Measurements from ENCODE around the gene CHST10. TPM values are rescaled to one million over a fixed set of nuclear protein-coding genes. Genes with fewer than 3 reads are reported as not detected.
"Not testable (repeated sequence)": the region's sequence is repeated elsewhere in the genome, so short reads cannot be mapped to it uniquely, and the experiment has no call there.

Gene CHST10
- polyA plus RNA-seq, 12 donors: 10.6 to 25.2 (median 12.1) TPM; not detected in 1

DNA sequence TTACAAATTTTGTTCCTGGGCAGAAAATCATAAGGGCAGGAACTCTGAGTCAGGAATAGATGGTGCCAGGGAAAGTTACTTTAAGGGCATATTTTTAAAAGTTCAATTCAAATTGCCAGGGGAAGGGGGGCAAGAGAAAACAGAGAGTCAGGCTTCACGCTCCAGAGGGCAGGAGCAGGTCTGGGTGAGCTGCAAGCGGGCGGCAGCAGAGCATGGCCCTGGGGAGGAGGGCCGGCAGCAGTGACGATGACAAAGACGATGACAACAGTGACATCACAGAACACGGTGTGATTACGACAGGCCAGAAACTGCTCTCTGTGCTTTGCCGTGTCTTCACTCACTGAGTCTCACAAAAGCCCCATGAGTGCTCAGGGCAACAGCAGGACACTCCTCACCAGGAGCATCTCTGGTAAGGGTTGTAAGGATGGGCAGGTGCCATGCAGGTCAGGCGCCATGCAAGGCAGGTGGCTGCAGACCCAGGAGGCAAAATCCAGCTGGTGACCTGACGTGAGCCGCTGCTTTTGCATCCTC is 23.3 kb downstream of the CHST10 start:
- DNase-seq: no peak

GRCh38 chr2:100393362-100393761 is 24.1 kb downstream of the CHST10 start:
- no peak for DNase-seq

- no peak for DNase-seq
Measured at GRCh38 chr2:100392715-100393114, 24.8 kb downstream of the CHST10 start.

GRCh38 chr2:100391735-100392515 is 25.5 kb downstream of the CHST10 start:
- no peak for DNase-seq

- no peak for DNase-seq
Measured at GRCh38 chr2:100390001-100390940, 27.2 kb downstream of the CHST10 start.

- DNase-seq: no peak
Measured at GRCh38 chr2:100388703-100389102, 28.8 kb downstream of the CHST10 start.

DNA sequence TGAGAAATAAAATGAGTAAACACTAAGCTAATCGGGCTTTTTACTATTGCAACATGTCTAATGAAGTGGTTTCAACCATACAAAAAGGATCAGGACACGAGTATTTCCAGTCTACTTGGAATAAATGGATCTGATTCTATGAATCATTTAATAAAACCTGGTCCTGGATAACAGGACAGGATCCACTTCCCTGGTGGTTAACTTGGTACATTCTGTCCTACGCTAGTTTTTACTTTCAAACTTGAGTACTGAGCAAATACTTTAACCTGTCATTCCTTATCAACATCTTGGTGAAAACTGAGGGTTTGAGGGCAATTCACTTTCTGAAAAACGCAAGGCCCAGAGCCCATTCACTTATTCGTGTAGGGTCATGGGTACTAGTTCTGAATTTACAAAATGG is 33.5 kb downstream of the CHST10 start:
- DNase-seq: no peak

DNA sequence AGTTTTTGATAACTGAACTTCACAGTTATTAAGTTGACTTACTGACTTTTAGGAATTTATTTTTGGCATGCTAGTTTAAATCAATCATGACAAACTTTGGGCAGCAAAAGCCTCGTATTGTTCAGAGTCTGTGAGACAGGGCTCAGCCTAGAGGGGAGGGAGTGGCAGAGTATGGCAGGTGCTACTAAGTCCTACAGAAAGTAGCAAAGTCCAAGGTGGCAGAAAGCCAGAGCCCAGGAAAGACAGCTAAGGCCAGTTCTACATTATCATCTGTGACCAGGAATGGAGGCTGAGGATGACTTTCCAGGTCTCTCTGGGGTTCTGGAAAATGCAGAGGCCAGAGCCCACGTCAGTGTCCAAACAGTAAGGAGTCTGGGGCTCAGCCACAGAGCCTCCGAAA is 34.2 kb downstream of the CHST10 start:
- DNase-seq: no peak

GRCh38 chr2:100381240-100381639 is 36.2 kb downstream of the CHST10 start:
- peak; percentile 73 for DNase-seq

DNA sequence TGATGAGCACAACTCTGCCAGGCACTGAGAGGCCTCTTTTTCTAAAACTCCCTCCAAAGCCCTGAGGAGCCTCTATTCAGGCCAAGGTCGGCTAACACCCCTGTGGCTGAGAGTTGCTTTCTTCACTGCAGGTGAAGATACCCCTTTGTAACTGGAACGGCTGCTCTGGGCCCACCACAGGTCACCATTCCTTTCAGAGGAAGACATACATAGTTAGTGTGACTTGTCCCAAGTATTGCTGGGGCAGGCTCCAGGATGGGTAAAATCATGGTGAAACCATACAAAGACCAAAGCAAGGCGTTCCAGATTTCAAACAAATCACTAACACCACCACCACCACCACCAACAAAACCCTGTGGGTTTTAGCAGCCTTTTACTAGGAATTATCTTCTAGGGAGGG is 36.8 kb downstream of the CHST10 start:
- DNase-seq: no peak

DNA sequence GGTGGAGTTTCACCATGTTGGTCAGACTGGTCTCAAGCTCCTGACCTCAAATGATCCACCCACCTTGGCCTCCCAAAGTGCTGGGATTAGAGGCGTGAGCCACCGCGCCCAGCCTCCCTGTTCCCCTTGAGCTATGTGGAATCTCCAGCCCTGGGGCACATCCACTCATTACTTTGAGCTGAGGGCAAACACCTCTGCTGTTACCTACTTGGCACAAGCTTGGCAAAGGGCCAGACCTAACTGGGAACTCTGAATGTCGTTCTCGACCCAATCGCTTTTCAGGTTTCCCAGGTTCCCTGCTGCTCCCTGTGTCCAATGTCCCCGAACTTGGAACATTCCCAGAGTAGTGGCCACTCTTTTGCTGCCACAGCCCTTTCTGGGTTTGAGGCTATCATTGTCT is 40.6 kb downstream of the CHST10 start:
- DNase-seq: no peak

DNA sequence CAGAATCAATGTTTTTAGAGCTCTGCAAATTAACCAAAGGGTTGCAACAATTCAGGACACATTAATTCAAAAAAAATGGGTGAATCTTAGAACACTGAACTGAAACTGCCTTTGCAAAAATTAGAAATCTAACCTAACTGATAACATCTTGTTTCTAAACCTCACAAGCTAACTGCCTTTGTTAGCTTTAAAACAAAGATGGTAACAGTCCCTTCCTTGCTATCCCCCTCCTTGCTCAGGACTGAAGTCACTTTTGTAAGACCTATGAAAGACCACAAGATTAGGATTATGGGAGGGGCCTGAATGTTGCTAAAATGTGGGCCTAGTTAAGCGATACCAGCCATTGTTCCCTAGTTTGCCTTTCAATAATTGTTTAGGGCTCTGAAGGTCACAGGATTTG is 50.3 kb downstream of the CHST10 start:
- no peak for DNase-seq

- DNase-seq: no peak
Measured at GRCh38 chr2:100365434-100365833, 52.0 kb downstream of the CHST10 start.

GRCh38 chr2:100362269-100362668 is 55.2 kb downstream of the CHST10 start:
- not testable (repeated sequence) for DNase-seq

GRCh38 chr2:100359576-100359975 is 57.9 kb downstream of the CHST10 start:
- no peak for DNase-seq

GRCh38 chr2:100358554-100358953 is 58.9 kb downstream of the CHST10 start:
- no peak for DNase-seq

GRCh38 chr2:100352521-100352920 is 64.9 kb downstream of the CHST10 start:
- no peak for DNase-seq

- no peak for DNase-seq
Measured at GRCh38 chr2:100350661-100351185, 66.7 kb downstream of the CHST10 start.

DNA sequence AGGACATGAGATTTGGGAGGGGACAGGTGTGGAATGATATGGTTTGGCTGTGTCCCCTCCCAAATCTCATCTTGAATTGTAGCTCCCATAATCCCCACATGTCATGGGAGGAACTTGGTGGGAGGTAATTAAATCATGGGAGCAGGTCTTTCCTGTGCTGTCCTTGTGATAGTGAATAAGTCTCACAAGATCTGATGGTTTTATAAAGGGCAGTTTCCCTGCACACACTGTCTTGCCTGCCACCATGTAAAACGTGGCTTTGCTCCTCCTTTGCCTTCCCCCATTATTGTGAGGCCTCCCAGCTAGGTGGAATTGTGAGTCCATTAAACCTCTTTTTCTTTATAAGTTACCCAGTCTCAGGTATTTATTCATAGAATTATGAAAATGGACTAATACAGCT is 72.3 kb downstream of the CHST10 start:
- not testable (repeated sequence) for DNase-seq

- DNase-seq: no peak
Measured at GRCh38 chr2:100344433-100344832, 73.0 kb downstream of the CHST10 start.

DNA sequence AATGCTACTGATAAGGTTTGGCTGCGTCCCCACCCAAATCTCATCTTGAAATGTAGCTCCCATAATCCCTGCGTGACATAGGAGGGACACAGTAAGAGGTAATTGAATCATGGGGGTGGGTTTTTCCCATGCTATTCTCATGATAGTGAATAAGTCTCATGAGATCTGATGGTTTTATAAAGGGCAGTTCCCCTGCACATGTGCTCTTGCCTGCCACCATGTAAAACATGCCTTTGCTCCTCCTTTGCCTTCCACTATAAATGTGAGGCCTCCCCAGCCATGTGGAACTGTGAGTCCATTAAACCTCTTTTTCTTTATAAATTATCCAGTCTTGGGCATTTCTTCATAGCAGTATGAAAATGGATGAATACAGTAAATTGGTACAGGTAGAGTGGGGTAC is 75.0 kb downstream of the CHST10 start:
- DNase-seq: not testable (repeated sequence)
